Keratinocyte (primary cell): ENCODE data around the gene POLR1H.

Source experiments
- CTCF ChIP-seq, 3 experiments: IDR thresholded peaks in 1 of 3; conservative IDR thresholded peaks in 1 of 3; optimal IDR thresholded peaks in 1 of 3; 2 replicates in 2 of 3; 3 replicates in 1 of 3; pipeline versions ENCODE3 to v1.5.1; 2011; ENCODE audit warnings: low read length in 3 of 3, mild to moderate bottlenecking in 3 of 3, moderate library complexity in 2 of 3, control low read depth in 1 of 3, inconsistent platforms in 1 of 3; ENCODE audit not compliant: insufficient read depth in 2 of 3; ENCODE audit errors: extremely low read depth in 1 of 3
- EZH2 ChIP-seq: IDR thresholded peaks from one replicate; pipeline ENCODE4 v1.6.1; 2012; ENCODE audit warnings: inconsistent platforms, mild to moderate bottlenecking, low read length, moderate library complexity

GRCh38 chr6:30071081-30071818, 10.2 kb downstream of the POLR1H start:
- no peak for TF ChIP-seq CTCF (optimal IDR thresholded peaks at IDR 0.05 in 1 of 3, IDR thresholded peaks at IDR 0.05 in 1 of 3, conservative IDR thresholded peaks at IDR 0.05 in 1 of 3; ENCODE audit: extremely low read depth in 1 of 3, insufficient read depth in 2 of 3, low read length in 3 of 3)
- TF ChIP-seq EZH2 = no peak
